ENCODE data around the gene REXO4. TPM values are rescaled to one million over a fixed set of nuclear protein-coding genes. Genes with fewer than 3 reads are reported as not detected.
A peak's percentile ranks its signal among the peaks of the same experiment; 100 is the strongest.

REXO4 gene
- total and polyA plus RNA-seq, 10 of the 15 experiments (the other 5 are each of a cell fraction or from before 2014, with no cell fraction given): 2.7 to 43.9 (median 30.5) TPM

GRCh38 chr9:133403766-133404453 lies 13.9 kb downstream of the REXO4 start:
- intact Hi-C loops (cut with micrococcal nuclease; ENCODE audit: unreplicated experiment): no loop called here
- WGBS (ENCODE audit: insufficient coverage, insufficient replicate concordance, low lambda C conversion rate, missing lambda C conversion rate): 74% methylated on average over 16 of the region's 16 CpGs
- Histone ChIP-seq H3K27ac (ENCODE audit: control insufficient read depth, insufficient read depth) (no peak overlapping the region), H3K9me3 (replicated peaks; ENCODE audit: control insufficient read depth, insufficient read depth, low read length) (no peaks in the 10 kb centered on the region), H3K9ac (ENCODE audit: control insufficient read depth, insufficient read depth, low read length) (no peak overlapping the region), H3K4me3 (no peak overlapping the region), H3K4me1 (ENCODE audit: control insufficient read depth, insufficient read depth, low read length) (no peaks in the 10 kb centered on the region), H3K36me3 (ENCODE audit: control insufficient read depth in 2 of 2, insufficient read depth in 2 of 2, low read length in 1 of 2) (peaks cover 18 to 25% of the 10 kb centered on the region in 2 experiments; a peak in 3 of 4 replicates), H4K20me1 (ENCODE audit: control insufficient read depth, insufficient read depth) (no peaks in the 10 kb centered on the region; the same call in 1 of the 2 replicates), H3K27me3 (replicated peaks in 1 of 2; ENCODE audit: control insufficient read depth in 2 of 2, insufficient read depth in 2 of 2, low read length in 1 of 2) (no peaks in the 10 kb centered on the region), H3K4me2 (ENCODE audit: control insufficient read depth, insufficient read depth) (no peak overlapping the region), H3K79me2 (ENCODE audit: control insufficient read depth, insufficient read depth, low read length) (no peaks in the 10 kb centered on the region), H2AFZ (ENCODE audit: control insufficient read depth, low read depth, low read length) (no peak overlapping the region)
- POLR2A ChIA-PET: interaction anchor here (0.6 kb wide), 2 partner anchors 55 to 462 kb away, joined by 3 read pairs; no protein-coding TSS in a partner anchor
- in situ Hi-C loops (cut with MboI): no loop called here
- CTCF ChIA-PET: interaction anchor here (1.0 to 1.6 kb wide), 6 partner anchors 12 to 217 kb away, joined by 3 to 5 read pairs (median 4); partner anchors contain the start of gene SURF6
- TF ChIP-seq BHLHE40 (IDR thresholded peaks at IDR 0.05; ENCODE audit: borderline replicate concordance in 1 of 2, low read depth in 2 of 2, low read length in 1 of 2) (0 out of 4 replicates have a peak, but pooled peaks have one; percentile 11 to 13), FOXM1 (IDR thresholded peaks at IDR 0.05; ENCODE audit: low read depth, low read length) (peak; percentile 25; the same call in 1 of the 2 replicates), PML (IDR thresholded peaks at IDR 0.05; ENCODE audit: low read length) (no peak), RAD21 (IDR thresholded peaks at IDR 0.05; ENCODE audit: insufficient read depth, low read depth, low read length) (peak; percentile 49), CREM (IDR thresholded peaks at IDR 0.05; ENCODE audit: low read depth) (no peak), HDAC2 (IDR thresholded peaks at IDR 0.05) (no peak), SMC3 (IDR thresholded peaks at IDR 0.05; ENCODE audit: borderline replicate concordance, low read length) (peak; percentile 32; the same call in 1 of the 2 replicates)
- TF ChIP-seq, protein P1, sequence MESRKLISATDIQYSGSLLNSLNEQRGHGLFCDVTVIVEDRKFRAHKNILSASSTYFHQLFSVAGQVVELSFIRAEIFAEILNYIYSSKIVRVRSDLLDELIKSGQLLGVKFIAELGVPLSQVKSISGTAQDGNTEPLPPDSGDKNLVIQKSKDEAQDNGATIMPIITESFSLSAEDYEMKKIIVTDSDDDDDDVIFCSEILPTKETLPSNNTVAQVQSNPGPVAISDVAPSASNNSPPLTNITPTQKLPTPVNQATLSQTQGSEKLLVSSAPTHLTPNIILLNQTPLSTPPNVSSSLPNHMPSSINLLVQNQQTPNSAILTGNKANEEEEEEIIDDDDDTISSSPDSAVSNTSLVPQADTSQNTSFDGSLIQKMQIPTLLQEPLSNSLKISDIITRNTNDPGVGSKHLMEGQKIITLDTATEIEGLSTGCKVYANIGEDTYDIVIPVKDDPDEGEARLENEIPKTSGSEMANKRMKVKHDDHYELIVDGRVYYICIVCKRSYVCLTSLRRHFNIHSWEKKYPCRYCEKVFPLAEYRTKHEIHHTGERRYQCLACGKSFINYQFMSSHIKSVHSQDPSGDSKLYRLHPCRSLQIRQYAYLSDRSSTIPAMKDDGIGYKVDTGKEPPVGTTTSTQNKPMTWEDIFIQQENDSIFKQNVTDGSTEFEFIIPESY (IDR thresholded peaks at IDR 0.05): no peak
- TF ChIP-seq, protein P2, sequence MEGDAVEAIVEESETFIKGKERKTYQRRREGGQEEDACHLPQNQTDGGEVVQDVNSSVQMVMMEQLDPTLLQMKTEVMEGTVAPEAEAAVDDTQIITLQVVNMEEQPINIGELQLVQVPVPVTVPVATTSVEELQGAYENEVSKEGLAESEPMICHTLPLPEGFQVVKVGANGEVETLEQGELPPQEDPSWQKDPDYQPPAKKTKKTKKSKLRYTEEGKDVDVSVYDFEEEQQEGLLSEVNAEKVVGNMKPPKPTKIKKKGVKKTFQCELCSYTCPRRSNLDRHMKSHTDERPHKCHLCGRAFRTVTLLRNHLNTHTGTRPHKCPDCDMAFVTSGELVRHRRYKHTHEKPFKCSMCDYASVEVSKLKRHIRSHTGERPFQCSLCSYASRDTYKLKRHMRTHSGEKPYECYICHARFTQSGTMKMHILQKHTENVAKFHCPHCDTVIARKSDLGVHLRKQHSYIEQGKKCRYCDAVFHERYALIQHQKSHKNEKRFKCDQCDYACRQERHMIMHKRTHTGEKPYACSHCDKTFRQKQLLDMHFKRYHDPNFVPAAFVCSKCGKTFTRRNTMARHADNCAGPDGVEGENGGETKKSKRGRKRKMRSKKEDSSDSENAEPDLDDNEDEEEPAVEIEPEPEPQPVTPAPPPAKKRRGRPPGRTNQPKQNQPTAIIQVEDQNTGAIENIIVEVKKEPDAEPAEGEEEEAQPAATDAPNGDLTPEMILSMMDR (IDR thresholded peaks at IDR 0.05 in 2 of 3, conservative IDR thresholded peaks at IDR 0.05 in 1 of 3; ENCODE audit: control insufficient read depth in 2 of 3, extremely low read depth in 1 of 3, insufficient read depth in 1 of 3, low read depth in 3 of 3, low read length in 3 of 3): peak; percentile 60 to 79 (median 65)
- TF ChIP-seq, protein P3, sequence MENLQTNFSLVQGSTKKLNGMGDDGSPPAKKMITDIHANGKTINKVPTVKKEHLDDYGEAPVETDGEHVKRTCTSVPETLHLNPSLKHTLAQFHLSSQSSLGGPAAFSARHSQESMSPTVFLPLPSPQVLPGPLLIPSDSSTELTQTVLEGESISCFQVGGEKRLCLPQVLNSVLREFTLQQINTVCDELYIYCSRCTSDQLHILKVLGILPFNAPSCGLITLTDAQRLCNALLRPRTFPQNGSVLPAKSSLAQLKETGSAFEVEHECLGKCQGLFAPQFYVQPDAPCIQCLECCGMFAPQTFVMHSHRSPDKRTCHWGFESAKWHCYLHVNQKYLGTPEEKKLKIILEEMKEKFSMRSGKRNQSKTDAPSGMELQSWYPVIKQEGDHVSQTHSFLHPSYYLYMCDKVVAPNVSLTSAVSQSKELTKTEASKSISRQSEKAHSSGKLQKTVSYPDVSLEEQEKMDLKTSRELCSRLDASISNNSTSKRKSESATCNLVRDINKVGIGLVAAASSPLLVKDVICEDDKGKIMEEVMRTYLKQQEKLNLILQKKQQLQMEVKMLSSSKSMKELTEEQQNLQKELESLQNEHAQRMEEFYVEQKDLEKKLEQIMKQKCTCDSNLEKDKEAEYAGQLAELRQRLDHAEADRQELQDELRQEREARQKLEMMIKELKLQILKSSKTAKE (IDR thresholded peaks at IDR 0.05; ENCODE audit: low read depth, poor library complexity, severe bottlenecking): no peak
- no peak for FAIRE-seq
- no TSS peak for BruUV-seq (replicated peaks)
- RAD21 ChIA-PET (ENCODE audit: unreplicated experiment): interaction anchor here (1.1 kb wide), 1 partner anchor 34 kb away, joined by 3 read pairs; no protein-coding TSS in a partner anchor
- ATAC-seq: peak; percentile 57
- DNase-seq (ENCODE audit: low read depth, low spot score): no peak
- SMC1A ChIA-PET (ENCODE audit: uncharacterized antibody, unreplicated experiment): interaction anchor here (1.7 kb wide), 1 partner anchor 20 kb away, joined by 3 read pairs; no protein-coding TSS in a partner anchor

Measured in GM12878 (cell line).